Mesendoderm (in vitro differentiated cells): ENCODE measurements around the gene TPCN1.

ENCODE experiments used
- DNase-seq: peaks from one replicate; pipeline ENCODE4 v3.0.0; 2013
- H2AK5ac ChIP-seq: 2 replicates; pipeline ENCODE4 v1.6.1; 2013; ENCODE audit warnings: low read length, inconsistent platforms
- H2BK120ac ChIP-seq: 2 replicates; pipeline ENCODE4 v1.6.1; 2013; ENCODE audit warnings: low read depth, mild to moderate bottlenecking, low read length, moderate library complexity, mixed read lengths
- H2BK15ac ChIP-seq: replicated peaks from 2 replicates; pipeline ENCODE4 v1.6.1; 2013; ENCODE audit warnings: low read depth, mild to moderate bottlenecking, moderate library complexity
- H2BK5ac ChIP-seq: 2 replicates; pipeline ENCODE4 v1.6.1; 2013; ENCODE audit warnings: low read length, inconsistent platforms
- H3K18ac ChIP-seq: 2 replicates; pipeline ENCODE4 v1.6.1; 2013; ENCODE audit warnings: mild to moderate bottlenecking, low read length, mixed read lengths
- H3K23ac ChIP-seq: one replicate; pipeline ENCODE4 v1.6.1; 2013; ENCODE audit warnings: low read length
- H3K27ac ChIP-seq: 2 replicates; pipeline ENCODE4 v1.5.1; 2013; ENCODE audit warnings: low read depth, mild to moderate bottlenecking, inconsistent platforms, low read length, moderate library complexity
- H3K27me3 ChIP-seq: 2 replicates; pipeline ENCODE4 v1.6.1; 2013; ENCODE audit warnings: low read length, control low read depth, mild to moderate bottlenecking, inconsistent platforms; ENCODE audit not compliant: insufficient read depth, poor library complexity
- H3K36me3 ChIP-seq: 2 replicates; pipeline ENCODE4 v1.6.1; 2013; ENCODE audit warnings: low read length, inconsistent platforms; ENCODE audit not compliant: control insufficient read depth, insufficient read depth
- H3K4ac ChIP-seq: one replicate; pipeline ENCODE4 v1.6.1; 2013; ENCODE audit warnings: low read depth, mild to moderate bottlenecking, low read length, moderate library complexity
- H3K4me1 ChIP-seq: 2 replicates; pipeline ENCODE4 v1.6.1; 2013; ENCODE audit warnings: low read depth, low read length, inconsistent platforms; ENCODE audit not compliant: control insufficient read depth
- H3K4me2 ChIP-seq: 2 replicates; pipeline ENCODE4 v1.6.1; 2013; ENCODE audit warnings: low read length
- H3K4me3 ChIP-seq: 2 replicates; pipeline ENCODE4 v1.5.1; 2013; ENCODE audit warnings: mild to moderate bottlenecking, low read length
- H3K56ac ChIP-seq: one replicate; pipeline ENCODE4 v1.6.1; 2013; ENCODE audit warnings: low read length
- H3K79me1 ChIP-seq: 2 replicates; pipeline ENCODE4 v1.6.1; 2013; ENCODE audit warnings: low read length, inconsistent platforms
- H3K79me2 ChIP-seq: 2 replicates; pipeline ENCODE4 v1.6.1; 2013; ENCODE audit warnings: mild to moderate bottlenecking, low read length; ENCODE audit not compliant: control insufficient read depth, insufficient read depth
- H3K9ac ChIP-seq: 2 replicates; pipeline ENCODE4 v1.6.1; 2013; ENCODE audit warnings: low read length, inconsistent platforms
- H4K5ac ChIP-seq: one replicate; pipeline ENCODE4 v1.6.1; 2013; ENCODE audit warnings: low read length
- H4K8ac ChIP-seq: one replicate; pipeline ENCODE4 v1.6.1; 2013; ENCODE audit warnings: low read depth, mild to moderate bottlenecking, control low read depth, low read length, moderate library complexity
- WGBS: extraction: QIAGEN DNeasy Blood & Tissue Kit; methylation state at CpG from one replicate; pipeline ENCODE4 v1.1.7; 2013; ENCODE audit warnings: low lambda C conversion rate, missing lambda C conversion rate; ENCODE audit not compliant: insufficient coverage; ENCODE audit errors: extremely low coverage; 5-methylcytosine and 5-hydroxymethylcytosine counted together

Gene TPCN1

GRCh38 chr12:113302466-113302865 is 81.2 kb downstream of the TPCN1 start:
- H3K79me1 ChIP-seq, result no peaks in the 10 kb centered on the region
- no peak overlapping the region for H4K5ac ChIP-seq
- H2BK120ac ChIP-seq, result no peak overlapping the region
- no peak overlapping the region for H2AK5ac ChIP-seq
- H2BK5ac ChIP-seq, result no peak overlapping the region
- peaks cover 3% of the 10 kb centered on the region for H3K4me1 ChIP-seq
- no peaks in the 10 kb centered on the region for H3K79me2 ChIP-seq
- no peak overlapping the region for H3K4ac ChIP-seq
- H3K18ac ChIP-seq, result no peak overlapping the region
- H4K8ac ChIP-seq, result no peak overlapping the region
- H3K9ac ChIP-seq, result no peak overlapping the region
- no peaks in the 10 kb centered on the region for H3K36me3 ChIP-seq
- no peak overlapping the region for H3K56ac ChIP-seq
- H3K27ac ChIP-seq, result no peak overlapping the region
- no peak overlapping the region for H3K23ac ChIP-seq
- H3K4me3 ChIP-seq, result no peak overlapping the region
- WGBS, result no CpG with 5 or more reads among the region's 8 CpGs
- no peak overlapping the region for H2BK15ac ChIP-seq
- H3K4me2 ChIP-seq, result no peak overlapping the region
- no peak for DNase-seq
- no peaks in the 10 kb centered on the region for H3K27me3 ChIP-seq

GRCh38 chr12:113302886-113303640 is 81.8 kb downstream of the TPCN1 start:
- H3K23ac ChIP-seq, result no peak overlapping the region
- no peak overlapping the region for H3K4me3 ChIP-seq
- no peak overlapping the region for H3K4ac ChIP-seq
- no peak overlapping the region for H2BK5ac ChIP-seq
- no peaks in the 10 kb centered on the region for H3K79me2 ChIP-seq
- peak overlapping the region; percentile 42 for H3K56ac ChIP-seq
- H4K8ac ChIP-seq, result no peak overlapping the region
- H4K5ac ChIP-seq, result no peak overlapping the region
- no peak overlapping the region for H2BK15ac ChIP-seq
- no peak overlapping the region for H3K4me2 ChIP-seq
- no peak overlapping the region for H3K18ac ChIP-seq
- no peaks in the 10 kb centered on the region for H3K36me3 ChIP-seq
- H3K27me3 ChIP-seq, result no peaks in the 10 kb centered on the region
- H2BK120ac ChIP-seq, result no peak overlapping the region
- H3K27ac ChIP-seq, result no peak overlapping the region
- H3K4me1 ChIP-seq, result peaks cover 3% of the 10 kb centered on the region
- no peaks in the 10 kb centered on the region for H3K79me1 ChIP-seq
- no CpG with 5 or more reads among the region's 19 CpGs for WGBS
- H2AK5ac ChIP-seq, result no peak overlapping the region
- DNase-seq, result peak; percentile 18
- H3K9ac ChIP-seq, result no peak overlapping the region

- Histone ChIP-seq H3K27me3 (no peaks in the 10 kb centered on the region), H3K56ac (no peak overlapping the region), H2AK5ac (no peak overlapping the region), H3K4me3 (no peak overlapping the region), H3K79me1 (no peaks in the 10 kb centered on the region), H3K4ac (no peak overlapping the region), H3K4me1 (no peaks in the 10 kb centered on the region), H4K8ac (no peak overlapping the region), H3K79me2 (no peaks in the 10 kb centered on the region), H3K4me2 (no peak overlapping the region), H2BK5ac (no peak overlapping the region), H3K36me3 (no peaks in the 10 kb centered on the region), H3K18ac (no peak overlapping the region), H3K23ac (no peak overlapping the region), H3K27ac (no peak overlapping the region), H3K9ac (no peak overlapping the region), H2BK120ac (no peak overlapping the region), H2BK15ac (no peak overlapping the region), H4K5ac (no peak overlapping the region)
- no peak for DNase-seq
- no CpG with 5 or more reads among the region's 11 CpGs for WGBS
These were observed 84.1 kb downstream of the TPCN1 start for GRCh38 chr12:113305281-113305856.

GRCh38 chr12:113306382-113306781 is 85.1 kb downstream of the TPCN1 start:
- Histone ChIP-seq H2BK120ac (no peak overlapping the region), H2AK5ac (no peak overlapping the region), H3K56ac (no peak overlapping the region), H3K18ac (no peak overlapping the region), H2BK5ac (no peak overlapping the region), H3K23ac (no peak overlapping the region), H4K8ac (no peak overlapping the region), H3K4ac (no peak overlapping the region), H4K5ac (no peak overlapping the region), H3K4me3 (no peak overlapping the region), H3K79me2 (no peaks in the 10 kb centered on the region), H3K4me1 (no peaks in the 10 kb centered on the region), H3K4me2 (no peak overlapping the region), H2BK15ac (no peak overlapping the region), H3K36me3 (no peaks in the 10 kb centered on the region), H3K79me1 (no peaks in the 10 kb centered on the region), H3K9ac (no peak overlapping the region), H3K27ac (no peak overlapping the region), H3K27me3 (no peaks in the 10 kb centered on the region)
- DNase-seq, result no peak
- no CpG with 5 or more reads among the region's 11 CpGs for WGBS

- peak; percentile 72 for DNase-seq
- no peak overlapping the region for H3K23ac ChIP-seq
- H3K18ac ChIP-seq, result no peak overlapping the region
- H4K8ac ChIP-seq, result no peak overlapping the region
- no peak overlapping the region for H3K4me3 ChIP-seq
- no peak overlapping the region for H4K5ac ChIP-seq
- no peak overlapping the region for H2AK5ac ChIP-seq
- no peaks in the 10 kb centered on the region for H3K27me3 ChIP-seq
- no peaks in the 10 kb centered on the region for H3K36me3 ChIP-seq
- no peak overlapping the region for H2BK15ac ChIP-seq
- H3K79me2 ChIP-seq, result no peaks in the 10 kb centered on the region
- H3K27ac ChIP-seq, result no peak overlapping the region
- no peak overlapping the region for H3K9ac ChIP-seq
- H3K4ac ChIP-seq, result no peak overlapping the region
- no CpG with 5 or more reads among the region's 1 CpG for WGBS
- H3K79me1 ChIP-seq, result no peaks in the 10 kb centered on the region
- no peak overlapping the region for H3K4me2 ChIP-seq
- no peak overlapping the region for H3K56ac ChIP-seq
- H3K4me1 ChIP-seq, result no peaks in the 10 kb centered on the region
- no peak overlapping the region for H2BK5ac ChIP-seq
- H2BK120ac ChIP-seq, result no peak overlapping the region
These were observed 89.2 kb downstream of the TPCN1 start for GRCh38 chr12:113310489-113310888.
